NCI-H2171 (cell line): ENCODE data around the gene SHF.

Experiments
- DNase-seq: peaks from one replicate; lab custom pipeline; 2025; lab: John Stamatoyannopoulos, UW

The SHF gene

DNA sequence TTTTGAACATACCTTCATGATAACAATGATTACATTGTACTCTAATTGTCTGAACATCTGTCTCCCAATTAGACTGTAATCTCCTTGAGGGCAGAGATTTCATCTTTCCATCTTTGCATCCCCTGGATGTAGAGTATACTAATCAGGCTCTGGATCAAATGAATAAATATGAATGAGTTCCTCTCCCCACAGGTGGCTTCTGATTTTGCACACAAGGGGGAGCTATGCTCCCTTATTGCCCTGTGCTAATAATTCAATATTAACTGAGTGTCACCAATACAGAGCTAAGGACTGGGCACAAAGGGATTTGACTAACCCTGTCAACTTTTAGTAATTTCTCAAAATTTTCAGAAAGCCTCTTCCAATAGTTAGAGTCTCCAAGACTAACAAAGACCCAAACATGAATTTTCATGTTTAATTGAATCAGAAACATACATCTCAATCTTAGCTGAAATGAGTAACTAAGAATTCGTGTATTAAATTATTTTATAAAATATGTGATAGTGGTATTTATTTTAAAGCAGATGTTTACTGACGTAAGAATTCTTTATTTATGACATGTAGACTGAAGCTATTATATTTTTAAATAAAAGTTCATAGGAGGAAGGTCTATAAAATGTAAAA, 61.1 kb downstream of the SHF start:
- DNase-seq, result peak; percentile 22

- no peak for DNase-seq
Observed at GRCh38 chr15:45123397-45123796, 64.4 kb downstream of the SHF start.

DNA sequence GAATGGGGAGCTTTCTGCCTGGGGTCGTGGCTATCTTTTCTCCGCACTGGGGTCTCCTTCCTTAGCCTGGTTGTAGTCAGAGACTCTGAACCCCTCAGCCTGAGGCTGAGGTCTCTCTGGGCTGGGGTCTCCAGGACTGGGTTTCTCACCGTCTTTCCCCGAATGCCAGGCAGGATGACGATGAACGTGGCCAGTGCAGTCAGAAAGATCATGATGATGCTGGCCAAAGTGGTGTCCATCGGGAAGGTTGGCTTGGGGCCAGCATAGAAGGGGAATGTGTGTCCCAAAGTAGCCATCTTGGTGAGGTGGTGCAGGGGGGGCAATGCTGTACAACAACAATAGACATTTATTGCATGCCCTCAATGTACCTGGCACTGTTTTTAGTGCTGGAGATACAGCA, 65.0 kb downstream of the SHF start:
- no peak for DNase-seq

DNA sequence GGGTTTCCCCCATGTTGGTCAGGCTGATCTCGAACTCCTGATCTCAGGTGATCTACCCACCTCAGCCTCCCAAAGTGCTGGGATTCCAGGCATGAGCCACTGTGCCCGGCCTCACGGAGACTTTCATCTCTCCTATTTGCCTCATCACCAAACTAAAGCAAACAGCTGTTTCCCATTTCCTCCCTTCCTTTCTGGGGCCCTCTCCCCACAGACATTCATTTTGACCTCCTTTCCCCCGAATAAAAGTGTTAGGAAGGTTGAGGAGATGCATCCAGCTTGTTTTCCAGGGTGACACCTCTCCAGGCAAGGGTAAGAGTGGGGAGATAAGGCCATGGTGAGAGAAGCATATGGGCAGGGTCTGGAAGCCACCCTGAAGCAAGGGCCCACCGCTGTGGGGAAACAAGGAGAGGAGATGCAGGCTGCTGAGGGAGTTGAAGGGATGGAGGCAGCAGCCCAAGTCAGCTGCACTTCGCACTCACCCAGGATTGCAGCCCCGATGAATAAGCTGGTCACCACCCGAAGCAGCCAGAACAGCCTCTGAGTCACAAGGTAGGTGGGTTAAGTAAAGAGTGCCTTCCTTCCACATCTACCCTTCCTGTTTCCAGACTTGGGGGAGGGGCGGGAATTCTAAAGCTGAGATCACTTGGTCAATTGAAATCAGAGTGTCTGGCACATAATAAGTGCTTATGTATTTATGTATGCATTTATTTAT, 65.9 kb downstream of the SHF start:
- no peak for DNase-seq

DNA sequence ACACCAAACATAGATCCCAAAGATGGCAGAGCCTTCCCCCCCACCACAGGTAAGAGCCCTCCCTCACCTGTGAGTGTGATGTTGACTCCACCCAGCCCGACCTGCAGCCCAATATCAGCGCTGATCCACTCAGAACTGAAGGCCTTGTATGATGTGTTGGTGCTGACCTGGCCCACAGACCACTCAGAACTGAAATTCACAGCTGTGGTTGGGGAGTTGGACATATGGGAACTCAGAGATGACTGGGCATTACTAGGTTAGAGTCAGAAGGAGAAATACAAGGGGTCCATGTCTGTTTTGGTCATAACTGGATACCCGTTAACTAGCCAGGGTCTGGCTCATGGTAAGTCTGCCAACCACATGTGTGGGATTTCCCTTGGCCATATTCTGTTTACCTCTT, 66.7 kb downstream of the SHF start:
- no peak for DNase-seq

- DNase-seq, result no peak
Observed at GRCh38 chr15:45120081-45120972, 67.4 kb downstream of the SHF start.

DNA sequence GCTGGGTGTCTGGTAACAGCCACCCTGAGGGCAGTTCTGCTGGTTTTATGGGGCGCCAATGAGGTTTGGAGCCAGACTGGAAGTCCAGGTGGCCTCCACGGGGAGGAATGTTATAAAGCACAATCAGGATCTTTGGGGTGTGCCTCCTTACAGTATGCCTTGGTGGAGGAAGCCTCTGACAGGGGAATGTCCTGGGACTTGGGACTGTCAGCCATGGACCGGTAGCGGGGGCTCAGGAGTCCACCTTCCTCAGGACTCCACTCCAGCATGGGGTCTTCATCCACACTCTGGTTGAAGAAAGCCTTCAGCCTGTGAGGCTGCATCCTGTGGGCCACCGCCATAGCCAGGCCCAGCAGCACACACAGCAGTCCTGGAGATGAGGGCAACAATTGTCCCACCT, 68.8 kb downstream of the SHF start:
- DNase-seq, result no peak

DNA sequence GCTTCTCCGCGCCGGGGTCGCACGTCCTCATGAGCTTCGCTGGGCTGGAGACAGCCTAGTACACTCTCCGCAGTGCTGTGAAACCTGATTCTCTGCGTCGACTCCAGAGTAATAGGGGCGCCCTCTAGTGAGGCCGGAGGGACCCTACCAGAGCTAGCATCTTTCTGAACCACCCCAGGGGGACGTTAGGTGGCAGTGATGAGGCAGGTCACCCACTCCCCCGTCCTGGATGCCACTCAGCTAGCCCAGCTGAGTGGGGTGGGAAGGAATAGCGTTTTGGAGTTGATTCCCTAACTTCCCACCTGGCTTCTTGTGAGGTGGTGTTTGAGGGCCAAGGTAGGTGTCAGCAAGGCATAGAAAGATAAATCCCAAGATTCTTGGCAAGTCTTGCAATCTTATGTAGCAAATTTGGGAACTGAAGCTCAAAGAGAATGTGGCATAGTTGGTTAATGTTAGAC, 69.6 kb downstream of the SHF start:
- DNase-seq, result peak; percentile 96

GRCh38 chr15:45117308-45118130, 70.2 kb downstream of the SHF start:
- no peak for DNase-seq
